K562 (cell line): ENCODE measurements around the gene CUL2. TPM values are rescaled to one million over a fixed set of nuclear protein-coding genes. Genes with fewer than 3 reads are reported as not detected.

Experiments used
- BRF1 ChIP-seq: IDR thresholded peaks from 3 replicates; pipeline ENCODE4 v1.6.1; 2011; ENCODE audit warnings: borderline replicate concordance, mild to moderate bottlenecking; ENCODE audit not compliant: insufficient read length; ENCODE audit errors: extremely low read depth
- CBFA2T3 ChIP-seq: fragments of 450-650 bp; IDR thresholded peaks from 2 replicates; pipeline ENCODE4 v1.6.1; 2017
- E2F3 ChIP-seq: fragments of 250-450 bp; sonication (Bioruptor Pico); IDR thresholded peaks from 2 replicates; pipeline ENCODE4 v1.4.0; 2020; ENCODE audit warnings: mild to moderate bottlenecking
- ELF4 ChIP-seq: fragments of 450-650 bp; formaldehyde crosslinking; IDR thresholded peaks from 2 replicates; pipeline ENCODE4 v1.4.0; 2022; ENCODE audit warnings: missing genetic modification characterization
- EP300 ChIP-seq: IDR thresholded peaks from 2 replicates; pipeline ENCODE4 v1.6.1; 2012; ENCODE audit warnings: low read length, improper control_type of control experiment
- EP400 ChIP-seq: fragments of 450-650 bp; IDR thresholded peaks from 2 replicates; pipeline ENCODE4 v1.6.1; 2017; ENCODE audit warnings: antibody characterized with exemption, mild to moderate bottlenecking, moderate library complexity
- FOSL1 ChIP-seq: fragments of 200-800 bp; sonication (Bioruptor generic); conservative IDR thresholded peaks from 2 replicates; pipeline ENCODE4 v1.6.1; 2016; ENCODE audit warnings: missing genetic modification characterization, missing compliant biosample characterization
- HLTF ChIP-seq: fragments of 450-650 bp; IDR thresholded peaks from 2 replicates; pipeline ENCODE4 v1.6.1; 2016
- KLF13 ChIP-seq: fragments of 450-650 bp; IDR thresholded peaks from 2 replicates; pipeline ENCODE4 v1.6.1; 2016; ENCODE audit warnings: missing genetic modification characterization, low read depth, mild to moderate bottlenecking, missing compliant biosample characterization, moderate library complexity, borderline replicate concordance
- KLF16 ChIP-seq: IDR thresholded peaks from 2 replicates; pipeline ENCODE4 v1.6.1; 2016; ENCODE audit warnings: antibody characterized with exemption
- KLF6 ChIP-seq: fragments of 250-450 bp; sonication (Bioruptor Pico); IDR thresholded peaks from 2 replicates; pipeline ENCODE4 v1.4.0; 2020; ENCODE audit warnings: mild to moderate bottlenecking, moderate library complexity, borderline replicate concordance
- LCOR ChIP-seq: sonication (generic); formaldehyde crosslinking; IDR thresholded peaks from 2 replicates; pipeline ENCODE4 v1.8.0; 2022; ENCODE audit warnings: mild to moderate bottlenecking, missing genetic modification reagents
- MAFF ChIP-seq: IDR thresholded peaks from 2 replicates; pipeline ENCODE4 v1.6.1; 2012; ENCODE audit warnings: low read length, improper control_type of control experiment
- MYBL2 ChIP-seq, 2 experiments: fragments of 450-650 bp in 1 of 2; sonication (generic) in 1 of 2; formaldehyde crosslinking in 1 of 2; IDR thresholded peaks; 2 replicates each; pipeline versions ENCODE4 v1.6.1 to v1.8.1; 2017 to 2022; ENCODE audit warnings: borderline replicate concordance in 1 of 2, inconsistent platforms in 1 of 2, low read depth in 1 of 2, mild to moderate bottlenecking in 1 of 2, missing genetic modification reagents in 1 of 2, moderate library complexity in 1 of 2
- PPARD ChIP-seq: fragments of 250-450 bp; sonication (Bioruptor Pico); IDR thresholded peaks from 2 replicates; pipeline ENCODE4 v1.8.0; 2022; ENCODE audit warnings: inconsistent platforms, mild to moderate bottlenecking, moderate library complexity
- RUNX1 ChIP-seq: sonication (generic); IDR thresholded peaks from 2 replicates; pipeline ENCODE4 v1.6.1; 2016; ENCODE audit warnings: antibody characterized with exemption, low read depth
- TAF9B ChIP-seq: fragments of 450-650 bp; IDR thresholded peaks from 2 replicates; pipeline ENCODE4 v1.6.1; 2018; ENCODE audit warnings: mild to moderate bottlenecking; ENCODE audit not compliant: partially characterized antibody
- ZNF41 ChIP-seq: fragments of 250-450 bp; sonication (Bioruptor Pico); conservative IDR thresholded peaks from 2 replicates; pipeline ENCODE4 v1.4.0; 2020; ENCODE audit warnings: mild to moderate bottlenecking
- polyA plus RNA-seq, 8 experiments: library from polyadenylated mRNA; depleted of rRNA in 4 of 8; stranded (reverse) in 5 of 8; unstranded in 3 of 8; fragments of >200 nt; fragmentation: Nextera tagmentation in 2 of 8; fragmentation: Illumina TruSeq in 1 of 8; extraction: Ambion mirVana in 2 of 8; extraction: Trizol in 1 of 8; gene quantifications; 2 replicates each; pipeline versions ENCODE4 v1.2.1 to v1.2.3, GENCODE V29; 2011 to 2014; ENCODE audit warnings: inconsistent platforms in 1 of 8, missing spikeins in 1 of 8
- total RNA-seq, 7 experiments: library from RNA; depleted of rRNA in 6 of 7; stranded (reverse); fragments of >200 nt in 6 of 7; fragmentation: Illumina TruSeq in 2 of 7; extraction: Trizol in 2 of 7; gene quantifications; 2 replicates each; pipeline versions ENCODE4 v1.2.1 to v1.2.3, GENCODE V29; 2011 to 2021; ENCODE audit warnings: low replicate concordance in 1 of 7
- TF ChIP-seq, protein P1 (sequence below): sonication (generic); formaldehyde crosslinking; IDR thresholded peaks from 2 replicates; pipeline ENCODE4 v1.8.1; 2023; ENCODE audit warnings: mild to moderate bottlenecking, missing genetic modification reagents
- TF ChIP-seq, protein P2 (sequence below): fragments of 450-650 bp; formaldehyde crosslinking; IDR thresholded peaks from 2 replicates; pipeline ENCODE4 v1.4.0; 2020; ENCODE audit warnings: mild to moderate bottlenecking, moderate library complexity
- TF ChIP-seq, protein P3 (sequence below): IDR thresholded peaks from 3 replicates; pipeline ENCODE4 v1.6.1; 2011; ENCODE audit warnings: borderline replicate concordance, mild to moderate bottlenecking, moderate library complexity; ENCODE audit not compliant: insufficient read length; ENCODE audit errors: extremely low read depth

Gene CUL2
- total and polyA plus RNA-seq, 9 of the 15 experiments (the other 6 are each of a cell fraction or from before 2014, with no cell fraction given): 17.3 to 46.3 (median 41.2) TPM

DNA sequence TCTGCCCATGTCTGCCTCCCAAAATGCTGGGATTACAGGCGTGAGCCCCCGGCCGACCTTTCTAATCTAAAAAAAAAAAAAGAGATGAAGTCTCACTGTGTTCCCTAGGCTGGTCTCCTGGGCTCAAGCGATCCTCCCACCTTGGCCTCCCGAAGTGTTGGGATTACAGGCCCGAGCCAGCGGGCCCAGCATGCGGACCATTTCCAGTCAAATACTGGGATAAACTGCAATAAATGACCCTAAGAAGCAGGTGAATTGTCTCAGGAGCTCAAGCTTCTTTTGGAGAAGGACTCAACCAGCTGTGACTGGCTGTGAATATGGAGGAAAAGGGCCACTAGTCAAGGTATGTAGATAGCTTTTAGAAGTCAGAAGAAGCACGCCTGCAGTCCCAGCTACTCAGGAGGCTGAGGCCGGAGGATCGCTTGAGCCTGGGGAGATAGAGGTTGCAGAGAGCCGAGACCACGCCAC, 36.0 kb upstream of the CUL2 start (continued):
- TF ChIP-seq, protein P1, sequence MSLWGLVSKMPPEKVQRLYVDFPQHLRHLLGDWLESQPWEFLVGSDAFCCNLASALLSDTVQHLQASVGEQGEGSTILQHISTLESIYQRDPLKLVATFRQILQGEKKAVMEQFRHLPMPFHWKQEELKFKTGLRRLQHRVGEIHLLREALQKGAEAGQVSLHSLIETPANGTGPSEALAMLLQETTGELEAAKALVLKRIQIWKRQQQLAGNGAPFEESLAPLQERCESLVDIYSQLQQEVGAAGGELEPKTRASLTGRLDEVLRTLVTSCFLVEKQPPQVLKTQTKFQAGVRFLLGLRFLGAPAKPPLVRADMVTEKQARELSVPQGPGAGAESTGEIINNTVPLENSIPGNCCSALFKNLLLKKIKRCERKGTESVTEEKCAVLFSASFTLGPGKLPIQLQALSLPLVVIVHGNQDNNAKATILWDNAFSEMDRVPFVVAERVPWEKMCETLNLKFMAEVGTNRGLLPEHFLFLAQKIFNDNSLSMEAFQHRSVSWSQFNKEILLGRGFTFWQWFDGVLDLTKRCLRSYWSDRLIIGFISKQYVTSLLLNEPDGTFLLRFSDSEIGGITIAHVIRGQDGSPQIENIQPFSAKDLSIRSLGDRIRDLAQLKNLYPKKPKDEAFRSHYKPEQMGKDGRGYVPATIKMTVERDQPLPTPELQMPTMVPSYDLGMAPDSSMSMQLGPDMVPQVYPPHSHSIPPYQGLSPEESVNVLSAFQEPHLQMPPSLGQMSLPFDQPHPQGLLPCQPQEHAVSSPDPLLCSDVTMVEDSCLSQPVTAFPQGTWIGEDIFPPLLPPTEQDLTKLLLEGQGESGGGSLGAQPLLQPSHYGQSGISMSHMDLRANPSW (CRISPR knock-in tag): 0 out of 2 replicates have a peak, but pooled peaks have one; percentile 70
- TF ChIP-seq ZNF41 (CRISPR knock-in tag) (peak; percentile 52; the same call in 1 of the 2 replicates), KLF13 (tag) (no peak), ELF4 (no peak), MAFF (no peak), HLTF (no peak), MYBL2 (IDR thresholded peaks at IDR 0.05; ENCODE audit: low read depth) (no peak; the same call in 1 of the 2 replicates), MYBL2 (CRISPR knock-in tag; IDR thresholded peaks at IDR 0.05; ENCODE audit: borderline replicate concordance) (no peak), KLF6 (CRISPR knock-in tag) (0 out of 2 replicates have a peak, but pooled peaks have one; percentile 53), EP400 (no peak), CBFA2T3 (no peak), LCOR (CRISPR knock-in tag) (0 out of 2 replicates have a peak, but pooled peaks have one; percentile 4), E2F3 (CRISPR knock-in tag) (0 out of 2 replicates have a peak, but pooled peaks have one; percentile 19), KLF16 (no peak), RUNX1 (no peak), TAF9B (peak; percentile 72), PPARD (no peak), BRF1 (no peak), FOSL1 (tag) (no peak), EP300 (no peak)
- TF ChIP-seq, protein P2, sequence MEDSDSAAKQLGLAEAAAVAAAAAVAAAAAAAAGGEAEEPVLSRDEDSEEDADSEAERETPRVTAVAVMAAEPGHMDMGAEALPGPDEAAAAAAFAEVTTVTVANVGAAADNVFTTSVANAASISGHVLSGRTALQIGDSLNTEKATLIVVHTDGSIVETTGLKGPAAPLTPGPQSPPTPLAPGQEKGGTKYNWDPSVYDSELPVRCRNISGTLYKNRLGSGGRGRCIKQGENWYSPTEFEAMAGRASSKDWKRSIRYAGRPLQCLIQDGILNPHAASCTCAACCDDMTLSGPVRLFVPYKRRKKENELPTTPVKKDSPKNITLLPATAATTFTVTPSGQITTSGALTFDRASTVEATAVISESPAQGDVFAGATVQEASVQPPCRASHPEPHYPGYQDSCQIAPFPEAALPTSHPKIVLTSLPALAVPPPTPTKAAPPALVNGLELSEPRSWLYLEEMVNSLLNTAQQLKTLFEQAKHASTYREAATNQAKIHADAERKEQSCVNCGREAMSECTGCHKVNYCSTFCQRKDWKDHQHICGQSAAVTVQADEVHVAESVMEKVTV: 0 out of 2 replicates have a peak, but pooled peaks have one; percentile 17
- TF ChIP-seq, protein P3, sequence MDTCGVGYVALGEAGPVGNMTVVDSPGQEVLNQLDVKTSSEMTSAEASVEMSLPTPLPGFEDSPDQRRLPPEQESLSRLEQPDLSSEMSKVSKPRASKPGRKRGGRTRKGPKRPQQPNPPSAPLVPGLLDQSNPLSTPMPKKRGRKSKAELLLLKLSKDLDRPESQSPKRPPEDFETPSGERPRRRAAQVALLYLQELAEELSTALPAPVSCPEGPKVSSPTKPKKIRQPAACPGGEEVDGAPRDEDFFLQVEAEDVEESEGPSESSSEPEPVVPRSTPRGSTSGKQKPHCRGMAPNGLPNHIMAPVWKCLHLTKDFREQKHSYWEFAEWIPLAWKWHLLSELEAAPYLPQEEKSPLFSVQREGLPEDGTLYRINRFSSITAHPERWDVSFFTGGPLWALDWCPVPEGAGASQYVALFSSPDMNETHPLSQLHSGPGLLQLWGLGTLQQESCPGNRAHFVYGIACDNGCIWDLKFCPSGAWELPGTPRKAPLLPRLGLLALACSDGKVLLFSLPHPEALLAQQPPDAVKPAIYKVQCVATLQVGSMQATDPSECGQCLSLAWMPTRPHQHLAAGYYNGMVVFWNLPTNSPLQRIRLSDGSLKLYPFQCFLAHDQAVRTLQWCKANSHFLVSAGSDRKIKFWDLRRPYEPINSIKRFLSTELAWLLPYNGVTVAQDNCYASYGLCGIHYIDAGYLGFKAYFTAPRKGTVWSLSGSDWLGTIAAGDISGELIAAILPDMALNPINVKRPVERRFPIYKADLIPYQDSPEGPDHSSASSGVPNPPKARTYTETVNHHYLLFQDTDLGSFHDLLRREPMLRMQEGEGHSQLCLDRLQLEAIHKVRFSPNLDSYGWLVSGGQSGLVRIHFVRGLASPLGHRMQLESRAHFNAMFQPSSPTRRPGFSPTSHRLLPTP: no peak
